AG10803 (cell line): ENCODE measurements around the gene PISD.
A peak's percentile ranks its signal among the peaks of the same experiment; 100 is the strongest.

Experiments used
- DNase-seq: peaks from one replicate; pipeline ENCODE4 v3.0.0; 2010; ENCODE audit warnings: low read depth
- H3K4me3 ChIP-seq: 2 replicates; pipeline ENCODE4 v1.5.1; 2011; ENCODE audit warnings: mild to moderate bottlenecking, low read length, control low read depth
- TF ChIP-seq, protein P1 (sequence below): conservative IDR thresholded peaks from 2 replicates; pipeline ENCODE4 v1.5.1; 2011; ENCODE audit warnings: mild to moderate bottlenecking, low read length, control low read depth, inconsistent platforms

PISD gene

DNA sequence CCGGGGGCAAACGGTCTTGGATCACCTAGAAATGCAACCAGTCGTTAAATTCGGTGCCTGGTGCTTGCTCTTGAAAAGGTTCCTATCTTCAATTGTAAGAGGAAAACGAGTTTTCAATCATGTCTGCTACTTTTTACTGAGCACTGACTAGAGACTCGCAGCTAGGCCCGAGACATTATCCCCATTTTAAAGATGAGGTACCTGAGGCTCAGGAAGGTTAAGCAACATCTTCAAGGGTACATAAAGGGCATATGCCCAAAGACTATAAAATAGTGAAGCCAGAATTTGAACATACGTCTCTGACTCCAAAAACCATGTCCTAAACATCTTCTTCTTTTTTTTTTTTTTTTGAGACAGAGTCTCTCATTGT, 638 bp upstream of the PISD start:
- no peak for DNase-seq
- TF ChIP-seq, protein P1, sequence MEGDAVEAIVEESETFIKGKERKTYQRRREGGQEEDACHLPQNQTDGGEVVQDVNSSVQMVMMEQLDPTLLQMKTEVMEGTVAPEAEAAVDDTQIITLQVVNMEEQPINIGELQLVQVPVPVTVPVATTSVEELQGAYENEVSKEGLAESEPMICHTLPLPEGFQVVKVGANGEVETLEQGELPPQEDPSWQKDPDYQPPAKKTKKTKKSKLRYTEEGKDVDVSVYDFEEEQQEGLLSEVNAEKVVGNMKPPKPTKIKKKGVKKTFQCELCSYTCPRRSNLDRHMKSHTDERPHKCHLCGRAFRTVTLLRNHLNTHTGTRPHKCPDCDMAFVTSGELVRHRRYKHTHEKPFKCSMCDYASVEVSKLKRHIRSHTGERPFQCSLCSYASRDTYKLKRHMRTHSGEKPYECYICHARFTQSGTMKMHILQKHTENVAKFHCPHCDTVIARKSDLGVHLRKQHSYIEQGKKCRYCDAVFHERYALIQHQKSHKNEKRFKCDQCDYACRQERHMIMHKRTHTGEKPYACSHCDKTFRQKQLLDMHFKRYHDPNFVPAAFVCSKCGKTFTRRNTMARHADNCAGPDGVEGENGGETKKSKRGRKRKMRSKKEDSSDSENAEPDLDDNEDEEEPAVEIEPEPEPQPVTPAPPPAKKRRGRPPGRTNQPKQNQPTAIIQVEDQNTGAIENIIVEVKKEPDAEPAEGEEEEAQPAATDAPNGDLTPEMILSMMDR = no peak
- H3K4me3 ChIP-seq = peak overlapping the region; percentile 99

DNA sequence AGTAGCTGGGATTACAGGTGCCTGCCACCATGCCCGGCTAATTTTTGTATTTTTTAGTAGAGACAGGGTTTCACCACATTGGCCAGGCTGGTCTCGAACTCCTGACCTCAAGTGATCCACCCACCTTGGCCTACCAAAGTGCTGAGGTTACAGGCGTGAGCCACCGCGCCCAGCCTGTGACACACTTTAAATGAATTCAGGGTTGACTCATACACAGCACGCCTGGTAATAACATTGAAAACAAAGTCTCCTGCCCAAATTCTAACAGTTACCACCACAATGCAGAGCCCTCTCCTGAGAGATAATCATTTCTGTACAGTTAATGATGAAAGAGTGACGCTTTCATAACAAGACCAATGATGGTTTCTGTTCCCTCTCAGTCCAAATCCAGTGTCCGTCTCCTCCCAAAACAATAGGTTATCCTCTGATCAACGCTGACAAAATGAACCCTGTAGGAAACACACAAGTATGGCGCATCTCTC, 1.1 kb downstream of the PISD start:
- DNase-seq = peak; percentile 87
- H3K4me3 ChIP-seq = peak overlapping the region; percentile 99

GRCh38 chr22:31659246-31659645, 2.8 kb downstream of the PISD start:
- no peak overlapping the region for H3K4me3 ChIP-seq
- DNase-seq = no peak
- TF ChIP-seq, protein P1 = no peak

GRCh38 chr22:31654408-31654807, 7.6 kb downstream of the PISD start:
- DNase-seq = no peak
- TF ChIP-seq, protein P1 = no peak

DNA sequence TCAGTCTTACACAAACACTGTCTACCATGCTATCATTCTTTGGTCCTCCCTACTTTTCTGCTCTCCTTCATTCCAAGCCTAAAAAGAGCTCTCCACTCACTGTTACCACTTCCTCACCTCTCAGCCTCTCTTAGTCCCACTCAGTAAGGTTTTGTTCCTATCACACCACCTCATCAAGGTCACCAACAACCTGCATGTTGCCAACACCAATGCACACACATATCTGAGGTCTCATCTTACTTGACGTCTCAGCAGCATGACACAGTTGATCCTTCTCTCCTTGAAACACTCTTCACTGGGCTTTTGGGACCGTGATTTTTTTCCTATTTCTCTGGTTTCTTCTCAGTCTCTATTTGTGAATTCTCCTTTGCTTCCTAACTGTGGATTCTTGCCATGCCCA, 8.1 kb downstream of the PISD start:
- no peak for DNase-seq
- TF ChIP-seq, protein P1 = no peak
- no peak overlapping the region for H3K4me3 ChIP-seq

More at GRCh38 chr22:31654408-31654807, 7.6 kb downstream of the PISD start:
- H3K4me3 ChIP-seq = no peak overlapping the region

- H3K4me3 ChIP-seq = no peak overlapping the region
- TF ChIP-seq, protein P1 = no peak
- no peak for DNase-seq
Observed at GRCh38 chr22:31652911-31653684, 8.9 kb downstream of the PISD start.

- no peak for DNase-seq
- TF ChIP-seq, protein P1 = no peak
- H3K4me3 ChIP-seq = no peak overlapping the region
Observed at GRCh38 chr22:31652088-31652487, 9.9 kb downstream of the PISD start.
